Measurements from ENCODE around the gene OR2T8. TPM values are rescaled to one million over a fixed set of nuclear protein-coding genes. Genes with fewer than 3 reads are reported as not detected.

Gene OR2T8
- total RNA-seq, 1 experiment from 2014 or later = not detected

DNA sequence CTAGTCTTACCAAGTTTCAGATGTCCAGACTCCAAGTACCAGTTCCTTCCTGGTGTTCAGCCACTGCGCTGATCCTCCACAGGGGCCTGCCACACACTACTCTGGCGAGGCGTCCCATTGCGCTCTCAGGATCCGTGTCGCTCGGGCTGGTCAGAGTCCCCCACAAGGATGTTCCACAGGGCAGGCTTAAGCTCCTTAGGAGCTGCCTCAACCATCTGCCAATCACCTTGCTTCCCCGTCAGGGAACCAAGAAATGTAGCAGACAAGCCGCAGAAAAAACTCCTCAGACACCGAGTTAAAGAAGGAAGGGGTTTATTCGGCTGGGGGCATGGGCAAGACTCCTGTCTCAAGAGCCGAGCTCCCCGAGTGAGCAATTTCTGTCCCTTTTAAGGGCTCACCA, 14.9 kb upstream of the OR2T8 start:
- H3K9me3 ChIP-seq (ENCODE audit: control insufficient read depth, low read depth, low read length) = no peaks in the 10 kb centered on the region
- peaks cover 69 to 79% of the 10 kb centered on the region in 2 experiments for H3K9me3 Mint-ChIP-seq
- no peak overlapping the region for H4K8ac ChIP-seq (replicated peaks; ENCODE audit: insufficient read length, low read depth, low read length)

More for the DNA sequence above, 14.9 kb upstream of the OR2T8 start:
- no peak overlapping the region for H4K5ac ChIP-seq (ENCODE audit: insufficient read length, low read depth, low read length)
- H2BK12ac ChIP-seq (ENCODE audit: insufficient read length, low read depth, low read length) = no peak overlapping the region
- H3K9ac ChIP-seq (ENCODE audit: extremely low read depth, insufficient read length, low read length) = no peak overlapping the region
- H4K91ac ChIP-seq (ENCODE audit: insufficient read length, low read depth, low read length) = no peak overlapping the region
- H4K20me1 ChIP-seq (ENCODE audit: control insufficient read depth, insufficient read depth, insufficient read length) = no peaks in the 10 kb centered on the region
- DNase-seq = no peak
- Mint-ChIP-seq H3K27me3 (ENCODE audit: low read depth) (no peaks in the 10 kb centered on the region; the same call in 1 of the 2 replicates), H3K4me1 (peaks cover 20 to 22% of the 10 kb centered on the region in 2 experiments), H3K27ac (no peak overlapping the region), H3K36me3 (ENCODE audit: insufficient read depth in 1 of 3, low read depth in 3 of 3) (peaks cover 12 to 43% (median 15%) of the 10 kb centered on the region in 3 experiments), H3K4me3 (no peak overlapping the region)
- no peak overlapping the region for H3K18ac ChIP-seq (ENCODE audit: insufficient read length, low read depth, low read length)
- H2BK20ac ChIP-seq (ENCODE audit: low read depth, low read length, poor library complexity, severe bottlenecking) = no peak overlapping the region
- H3K27ac ChIP-seq (ENCODE audit: insufficient read length, low read depth, low read length) = no peak overlapping the region
- no CpG with 5 or more reads among the region's 13 CpGs for WGBS (ENCODE audit: extremely low coverage, insufficient read length, low lambda C conversion rate)
- no peak overlapping the region for H3K23ac ChIP-seq (ENCODE audit: insufficient read length, low read depth, low read length)
- no peaks in the 10 kb centered on the region for H3K27me3 ChIP-seq (ENCODE audit: insufficient read depth, low read length)
- no peak overlapping the region for H3K4ac ChIP-seq (ENCODE audit: low read depth, low read length)
- no peak overlapping the region for H2BK15ac ChIP-seq (ENCODE audit: low read depth, low read length)
- H3K4me1 ChIP-seq (ENCODE audit: insufficient read depth, low read length) = no peaks in the 10 kb centered on the region; the same call in 1 of the 2 replicates
- no peaks in the 10 kb centered on the region for H3K79me2 ChIP-seq (ENCODE audit: insufficient read depth, low read length)
- H2AFZ ChIP-seq (ENCODE audit: low read length) = no peak overlapping the region
- no peaks in the 10 kb centered on the region for H3K79me1 ChIP-seq (ENCODE audit: insufficient read depth, low read depth, low read length, poor library complexity, severe bottlenecking)
- no peak overlapping the region for H2BK5ac ChIP-seq (ENCODE audit: insufficient read length, low read length)
- no peaks in the 10 kb centered on the region for H3K23me2 ChIP-seq (ENCODE audit: insufficient read length, low read depth, low read length, poor library complexity, severe bottlenecking)
- H2BK120ac ChIP-seq (ENCODE audit: low read depth, low read length, poor library complexity, severe bottlenecking) = no peak overlapping the region
- no peak for TF ChIP-seq CTCF (conservative IDR thresholded peaks at IDR 0.05)
- H3T11ph ChIP-seq (ENCODE audit: low read length) = no peak overlapping the region
- no peak overlapping the region for H3K56ac ChIP-seq (ENCODE audit: insufficient read length, low read depth, low read length)
- H3K4me2 ChIP-seq (ENCODE audit: insufficient read depth, insufficient read length, low read length) = no peak overlapping the region
- H2AK5ac ChIP-seq (ENCODE audit: insufficient read length, low read length) = no peak overlapping the region
- no peak overlapping the region for H3K14ac ChIP-seq (ENCODE audit: insufficient read depth, low read length)
